Loucy (cell line): ENCODE data around the gene LNPK.

ENCODE experiments used
- H2AFZ ChIP-seq: fragments of 200-600 bp; sonication (generic); 2 replicates; pipeline ENCODE4 v1.6.0; 2016; ENCODE audit warnings: antibody characterized with exemption, mild to moderate bottlenecking, low read length, moderate library complexity
- H3F3A ChIP-seq: fragments of 200-600 bp; 2 replicates; pipeline ENCODE4 v1.6.0; 2016; ENCODE audit warnings: antibody characterized with exemption, low read depth, mild to moderate bottlenecking
- H3K27me3 ChIP-seq: fragments of 200-600 bp; sonication (generic); 2 replicates; pipeline ENCODE4 v1.6.1; 2014; ENCODE audit warnings: low read length, mild to moderate bottlenecking; ENCODE audit not compliant: insufficient read depth, poor library complexity, severe bottlenecking
- H3K36me3 ChIP-seq: fragments of 200-600 bp; sonication (generic); 2 replicates; pipeline ENCODE4 v1.6.1; 2016; ENCODE audit warnings: low read length; ENCODE audit not compliant: insufficient read depth
- H3K4me1 ChIP-seq: fragments of 200-600 bp; sonication (generic); 2 replicates; pipeline ENCODE4 v1.5.1; 2014; ENCODE audit warnings: low read length, mild to moderate bottlenecking; ENCODE audit not compliant: insufficient read depth, poor library complexity, severe bottlenecking
- H3K4me2 ChIP-seq: fragments of 200-600 bp; sonication (generic); 2 replicates; pipeline ENCODE4 v1.6.0; 2014; ENCODE audit warnings: antibody characterized with exemption, low read length, low read depth, mild to moderate bottlenecking; ENCODE audit not compliant: poor library complexity, severe bottlenecking
- H3K4me3 ChIP-seq: fragments of 200-600 bp; sonication (generic); 2 replicates; pipeline ENCODE4 v1.5.1; 2014; ENCODE audit warnings: low read length, mild to moderate bottlenecking, mixed read lengths; ENCODE audit not compliant: poor library complexity, severe bottlenecking
- H3K79me2 ChIP-seq: fragments of 200-600 bp; sonication (generic); 2 replicates; pipeline ENCODE4 v1.6.1; 2014; ENCODE audit warnings: low read length; ENCODE audit not compliant: insufficient read depth
- H3K9ac ChIP-seq: fragments of 200-600 bp; sonication (generic); 2 replicates; pipeline ENCODE4 v1.6.0; 2014; ENCODE audit warnings: mild to moderate bottlenecking, low read depth, low read length, moderate library complexity; ENCODE audit not compliant: poor library complexity, severe bottlenecking
- H3K9me2 ChIP-seq: fragments of 200-600 bp; sonication (generic); replicated peaks from 2 replicates; pipeline ENCODE4 v1.6.1; 2016; ENCODE audit warnings: low read depth, low read length, mixed read lengths
- H3K9me3 ChIP-seq: fragments of 200-600 bp; sonication (generic); 2 replicates; pipeline ENCODE4 v1.6.1; 2014; ENCODE audit warnings: mild to moderate bottlenecking, antibody characterized with exemption, low read length, low read depth; ENCODE audit not compliant: insufficient read depth
- H4K20me1 ChIP-seq: fragments of 200-600 bp; sonication (generic); 2 replicates; pipeline ENCODE4 v1.6.0; 2014; ENCODE audit warnings: antibody characterized with exemption, low read length, mild to moderate bottlenecking; ENCODE audit not compliant: insufficient read depth, poor library complexity, severe bottlenecking
- CTCF ChIP-seq: fragments of 200-600 bp; sonication (generic); conservative IDR thresholded peaks from 2 replicates; pipeline ENCODE4 v1.5.1; 2014; ENCODE audit warnings: mild to moderate bottlenecking, antibody characterized with exemption, low read length
- EZH2phosphoT487 ChIP-seq: fragments of 200-600 bp; IDR thresholded peaks from 2 replicates; pipeline ENCODE4 v1.6.1; 2018; ENCODE audit warnings: antibody characterized with exemption, mild to moderate bottlenecking, moderate library complexity, borderline replicate concordance

Gene LNPK

GRCh38 chr2:175884697-175885393 lies 117.2 kb downstream of the LNPK start:
- Histone ChIP-seq H3K79me2 (no peaks in the 10 kb centered on the region), H2AFZ (no peak overlapping the region), H3K4me1 (peaks cover 10% of the 10 kb centered on the region), H4K20me1 (no peaks in the 10 kb centered on the region), H3K27me3 (no peaks in the 10 kb centered on the region), H3K36me3 (no peaks in the 10 kb centered on the region), H3K4me2 (no peak overlapping the region), H3K4me3 (no peak overlapping the region), H3K9ac (no peak overlapping the region), H3K9me2 (no peaks in the 10 kb centered on the region), H3K9me3 (no peaks in the 10 kb centered on the region), H3F3A (0 out of 2 replicates have a peak, but pooled peaks cover 2% of the 10 kb centered on the region)
- no peak for TF ChIP-seq CTCF
- TF ChIP-seq EZH2phosphoT487, result no peak

- Histone ChIP-seq H3K4me3 (no peak overlapping the region), H3K4me2 (no peak overlapping the region), H4K20me1 (no peaks in the 10 kb centered on the region), H3K9me3 (no peaks in the 10 kb centered on the region), H3K79me2 (no peaks in the 10 kb centered on the region), H3K9me2 (no peaks in the 10 kb centered on the region), H2AFZ (no peak overlapping the region), H3K36me3 (no peaks in the 10 kb centered on the region), H3K4me1 (no peaks in the 10 kb centered on the region), H3F3A (no peaks in the 10 kb centered on the region), H3K27me3 (no peaks in the 10 kb centered on the region), H3K9ac (no peak overlapping the region)
- no peak for TF ChIP-seq CTCF
- no peak for TF ChIP-seq EZH2phosphoT487
Observed at GRCh38 chr2:175883586-175884194, 118.4 kb downstream of the LNPK start.

- H3K4me1 ChIP-seq, result no peaks in the 10 kb centered on the region
- no peak overlapping the region for H2AFZ ChIP-seq
- no peaks in the 10 kb centered on the region for H3K27me3 ChIP-seq
- no peaks in the 10 kb centered on the region for H3K9me2 ChIP-seq
- H3K4me2 ChIP-seq, result no peak overlapping the region
- H3K9me3 ChIP-seq, result no peaks in the 10 kb centered on the region
- H3F3A ChIP-seq, result no peaks in the 10 kb centered on the region
- H4K20me1 ChIP-seq, result no peaks in the 10 kb centered on the region
- no peak for TF ChIP-seq CTCF
- no peak overlapping the region for H3K9ac ChIP-seq
- H3K36me3 ChIP-seq, result no peaks in the 10 kb centered on the region
- H3K79me2 ChIP-seq, result no peaks in the 10 kb centered on the region
- no peak overlapping the region for H3K4me3 ChIP-seq
Observed at GRCh38 chr2:175879679-175880078, 122.4 kb downstream of the LNPK start.
